Dedifferentiated amniotic fluid mesenchymal stem cell (primary cell): Measurements from ENCODE around the gene PLD3.

Experiments
- DNase-seq: peaks from one replicate; pipeline ENCODE4 v3.0.0-alpha.2; 2016; ENCODE audit errors: extremely low spot score

The PLD3 gene

DNA sequence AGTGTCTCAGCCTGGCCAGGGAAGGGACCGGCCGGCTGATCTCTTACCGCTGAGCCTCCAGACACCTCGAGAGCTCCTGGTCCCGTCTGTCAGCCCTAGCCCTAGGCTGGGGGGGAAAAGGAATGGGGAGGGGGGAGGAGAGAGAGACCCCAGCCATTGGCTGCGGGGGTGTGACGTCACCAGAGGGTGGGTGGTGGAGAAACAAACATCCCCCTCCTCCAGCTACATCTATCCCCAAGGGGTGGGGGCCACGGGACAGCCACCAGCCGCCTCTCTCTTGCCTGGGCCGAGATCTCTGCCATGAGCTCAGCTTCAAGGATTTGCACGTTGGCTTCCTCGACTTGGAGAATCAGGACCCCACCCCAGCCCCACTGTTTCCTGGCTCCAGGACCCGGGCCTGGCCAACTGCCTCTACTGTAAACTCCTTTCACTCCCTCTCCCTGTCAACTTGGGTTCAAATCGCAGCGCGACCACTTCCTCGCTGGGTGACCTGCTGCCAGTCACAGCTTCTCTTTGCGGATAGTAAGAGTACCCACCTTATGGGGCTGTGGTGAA is 64.9 kb downstream of the PLD3 start, which contains the start of gene PRX:
Gene PRX (minus strand): TSS at position 88 of the 555 bp plus-strand sequence. CDS start 5,446 bp downstream, outside the sequence.
- DNase-seq: no peak

DNA sequence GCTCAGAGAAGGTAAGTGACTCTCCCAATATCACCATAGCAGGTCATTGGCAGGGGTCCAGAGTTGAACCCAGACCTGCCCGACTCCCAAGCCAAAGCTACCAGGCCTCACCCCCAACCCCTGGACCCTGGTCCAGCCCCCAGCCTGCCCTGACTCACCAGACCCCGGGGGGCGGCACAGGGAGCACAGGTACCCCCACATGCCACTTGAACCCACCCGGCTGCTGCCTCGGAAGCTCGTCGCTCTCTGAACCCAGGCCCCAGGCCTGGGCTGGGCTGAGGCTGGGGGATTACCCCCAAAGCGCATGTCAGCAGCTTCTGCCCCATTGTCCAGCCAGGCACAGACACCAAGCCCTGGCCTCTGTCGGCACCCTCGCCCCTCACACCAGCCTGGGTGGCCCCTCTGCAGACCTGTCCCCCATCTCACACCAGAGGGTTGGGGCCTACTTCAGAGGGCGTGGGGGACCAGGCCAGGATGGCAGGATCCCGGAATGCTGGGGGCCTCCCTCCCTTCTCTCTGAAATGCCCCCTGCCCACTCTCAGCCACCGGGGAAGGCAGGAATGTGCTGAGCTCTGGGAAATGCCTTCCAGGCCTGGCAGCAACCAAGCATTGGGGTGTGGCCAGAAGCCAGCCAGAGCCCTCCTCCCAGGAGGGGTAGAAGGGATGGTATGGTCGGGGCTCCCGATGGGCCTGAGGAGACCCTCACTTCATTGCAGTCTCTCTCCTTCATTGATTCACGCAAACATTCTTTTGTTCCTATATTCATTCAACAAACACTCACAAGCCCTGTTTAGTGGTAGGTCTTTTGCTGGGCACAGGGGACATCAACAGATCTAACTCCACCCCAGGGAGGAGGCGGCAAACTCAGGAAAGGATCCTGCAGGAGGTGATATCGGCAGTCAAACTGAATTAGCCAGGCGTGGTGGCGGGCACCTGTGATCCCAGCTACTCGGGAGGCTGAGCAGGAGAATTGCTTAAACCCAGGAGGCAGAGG is 66.3 kb downstream of the PLD3 start:
- DNase-seq: no peak

DNA sequence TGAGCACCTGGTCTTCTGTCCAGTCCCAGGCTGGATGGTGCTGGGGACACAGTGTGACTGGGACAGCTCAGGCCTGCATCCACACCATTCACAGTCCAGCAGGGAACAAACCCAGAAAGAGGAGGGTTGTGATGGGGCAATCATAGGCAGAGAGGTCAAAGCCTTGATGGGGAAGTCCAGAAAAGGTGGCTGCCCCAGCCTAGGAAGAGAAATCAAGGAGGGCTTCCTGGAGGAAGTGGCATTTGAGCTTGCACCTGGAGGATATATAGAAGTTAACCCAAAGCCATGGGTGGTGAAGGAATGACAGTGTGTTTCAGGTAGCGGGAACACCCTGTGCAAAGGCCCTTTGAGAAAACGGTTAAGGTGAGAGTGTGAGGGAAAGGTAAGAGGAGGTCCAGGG is 67.3 kb downstream of the PLD3 start:
- DNase-seq: no peak

DNA sequence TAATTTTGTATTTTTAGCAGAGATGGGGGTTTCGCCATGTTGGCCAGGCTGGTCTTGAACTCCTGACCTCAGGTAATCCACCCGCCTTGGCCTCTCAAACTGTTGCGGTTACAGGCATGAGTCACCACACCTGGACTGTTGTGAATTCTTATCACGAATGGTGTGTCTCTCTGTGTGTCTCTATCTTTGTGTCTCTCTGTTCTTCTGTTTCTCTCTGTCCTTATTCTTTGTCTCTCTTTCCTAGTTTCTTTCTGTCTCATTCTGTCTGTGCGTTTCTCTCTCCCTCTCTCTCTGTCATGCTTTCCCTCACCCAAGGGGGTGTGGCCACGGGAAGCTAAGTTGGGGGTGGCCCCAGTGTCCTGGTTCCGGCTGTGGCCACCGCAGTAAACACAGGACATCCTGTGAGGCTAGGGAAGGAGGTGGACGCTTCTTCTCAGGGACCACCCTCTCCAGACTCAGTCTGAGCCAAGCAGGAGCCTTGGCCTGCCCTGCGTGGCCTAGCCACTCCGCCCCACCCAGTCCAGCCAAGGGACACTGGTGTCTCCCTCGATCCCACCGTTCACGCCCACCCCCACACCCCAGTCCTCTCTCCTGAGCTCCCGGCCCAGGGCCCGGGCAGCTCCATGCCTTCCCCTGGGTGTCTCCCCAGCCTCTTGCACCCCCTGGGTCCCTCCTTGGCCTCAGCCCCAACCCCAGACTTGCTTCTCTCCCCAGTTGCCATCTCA is 68.6 kb downstream of the PLD3 start:
- DNase-seq: no peak

DNA sequence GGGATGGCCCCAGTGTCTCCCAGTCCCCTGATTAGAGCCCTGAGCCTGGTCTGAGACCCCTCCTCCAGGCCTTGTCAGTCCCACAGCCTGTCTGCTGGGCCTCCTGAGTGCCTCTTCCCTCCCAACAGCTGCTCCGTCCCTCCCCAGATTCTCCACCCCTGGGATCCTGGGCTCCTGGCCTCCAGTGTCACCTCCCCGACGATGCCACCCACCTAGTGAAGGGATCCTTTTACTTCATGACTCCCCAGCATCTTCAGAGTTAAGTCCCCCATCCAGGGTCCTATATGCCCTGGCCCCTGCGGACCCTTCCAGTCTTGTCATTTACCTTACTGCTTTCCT is 69.1 kb downstream of the PLD3 start:
- no peak for DNase-seq

DNA sequence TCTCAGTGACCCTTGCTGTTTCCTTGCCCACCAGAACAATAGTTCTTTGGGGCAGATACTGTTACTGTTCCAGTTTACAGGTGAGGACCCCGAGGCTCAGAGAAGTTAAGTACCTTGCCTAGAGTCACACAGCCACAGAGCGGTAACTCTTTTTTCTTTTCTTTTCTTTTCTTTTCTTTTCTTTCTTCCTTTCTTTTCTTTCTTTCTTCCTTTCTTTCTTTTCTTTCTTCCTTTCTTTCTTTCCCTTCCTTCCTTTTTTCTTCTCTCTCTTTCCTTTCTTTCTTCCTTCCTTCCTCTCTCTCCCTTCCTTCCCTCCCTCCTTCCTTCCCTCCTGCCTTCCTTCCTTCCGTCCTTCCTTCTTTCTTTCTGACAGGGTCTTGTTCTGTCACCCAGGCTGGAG is 69.5 kb downstream of the PLD3 start:
- no peak for DNase-seq

DNA sequence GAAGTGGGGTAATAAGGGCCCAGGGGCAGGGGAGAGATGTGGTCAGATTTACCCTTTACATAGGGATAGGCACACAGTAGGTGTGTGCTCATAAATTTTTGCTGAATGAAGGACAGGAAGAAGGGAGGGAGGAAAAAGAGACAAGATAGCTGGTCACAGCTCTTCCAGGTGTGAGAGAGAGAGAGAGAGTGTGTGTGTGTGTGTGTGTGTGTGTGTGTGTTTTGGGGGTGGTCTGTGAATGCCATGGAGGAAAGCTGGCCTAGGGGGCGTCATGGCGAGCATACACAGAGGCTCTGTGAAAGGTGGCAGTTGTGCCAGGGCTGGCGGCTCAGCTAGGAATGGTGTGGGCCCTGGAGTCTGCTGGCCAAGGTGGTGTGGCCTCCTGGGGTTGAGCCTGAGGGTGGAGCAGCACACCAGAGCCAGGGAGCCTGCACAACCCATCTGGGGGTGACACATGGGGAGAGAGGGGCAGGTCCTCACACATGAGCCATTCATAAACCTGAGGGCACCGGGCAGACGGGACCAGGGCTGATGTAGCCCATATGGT is 70.6 kb downstream of the PLD3 start:
- DNase-seq: no peak

DNA sequence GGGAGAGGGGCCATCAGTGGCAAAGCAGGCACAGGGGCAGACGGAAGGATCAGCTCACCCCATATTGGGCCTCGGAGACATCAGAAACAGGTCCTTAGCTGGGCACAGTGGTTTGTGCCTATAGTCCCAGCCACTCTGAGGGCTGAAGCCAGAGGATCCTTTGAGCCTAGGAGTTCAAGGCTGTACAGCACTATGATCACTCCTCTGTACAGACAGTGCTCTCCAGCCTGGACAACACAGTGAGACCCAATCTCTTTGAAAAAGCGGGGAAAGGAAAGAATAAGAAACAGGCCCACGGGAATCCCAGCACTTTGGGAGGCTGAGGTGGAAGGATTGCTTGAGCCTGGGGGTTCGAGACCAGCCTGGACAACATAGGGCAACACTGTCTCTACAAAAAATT is 71.3 kb downstream of the PLD3 start:
- no peak for DNase-seq

DNA sequence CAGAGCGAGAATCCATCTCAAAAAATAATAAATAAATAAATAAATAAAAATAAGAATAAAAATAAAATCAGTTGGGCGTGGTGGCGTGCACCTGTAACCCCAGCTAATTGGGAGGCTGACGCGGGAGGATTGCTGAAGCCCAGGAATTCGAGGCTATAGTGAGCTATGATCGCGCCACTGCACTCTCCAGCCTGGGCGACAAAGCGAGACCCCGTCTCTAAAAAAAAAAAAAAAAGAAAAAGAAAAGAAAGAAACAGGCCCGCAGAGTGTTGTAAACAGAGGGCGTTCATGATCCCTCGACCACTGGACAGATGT is 71.9 kb downstream of the PLD3 start:
- no peak for DNase-seq

DNA sequence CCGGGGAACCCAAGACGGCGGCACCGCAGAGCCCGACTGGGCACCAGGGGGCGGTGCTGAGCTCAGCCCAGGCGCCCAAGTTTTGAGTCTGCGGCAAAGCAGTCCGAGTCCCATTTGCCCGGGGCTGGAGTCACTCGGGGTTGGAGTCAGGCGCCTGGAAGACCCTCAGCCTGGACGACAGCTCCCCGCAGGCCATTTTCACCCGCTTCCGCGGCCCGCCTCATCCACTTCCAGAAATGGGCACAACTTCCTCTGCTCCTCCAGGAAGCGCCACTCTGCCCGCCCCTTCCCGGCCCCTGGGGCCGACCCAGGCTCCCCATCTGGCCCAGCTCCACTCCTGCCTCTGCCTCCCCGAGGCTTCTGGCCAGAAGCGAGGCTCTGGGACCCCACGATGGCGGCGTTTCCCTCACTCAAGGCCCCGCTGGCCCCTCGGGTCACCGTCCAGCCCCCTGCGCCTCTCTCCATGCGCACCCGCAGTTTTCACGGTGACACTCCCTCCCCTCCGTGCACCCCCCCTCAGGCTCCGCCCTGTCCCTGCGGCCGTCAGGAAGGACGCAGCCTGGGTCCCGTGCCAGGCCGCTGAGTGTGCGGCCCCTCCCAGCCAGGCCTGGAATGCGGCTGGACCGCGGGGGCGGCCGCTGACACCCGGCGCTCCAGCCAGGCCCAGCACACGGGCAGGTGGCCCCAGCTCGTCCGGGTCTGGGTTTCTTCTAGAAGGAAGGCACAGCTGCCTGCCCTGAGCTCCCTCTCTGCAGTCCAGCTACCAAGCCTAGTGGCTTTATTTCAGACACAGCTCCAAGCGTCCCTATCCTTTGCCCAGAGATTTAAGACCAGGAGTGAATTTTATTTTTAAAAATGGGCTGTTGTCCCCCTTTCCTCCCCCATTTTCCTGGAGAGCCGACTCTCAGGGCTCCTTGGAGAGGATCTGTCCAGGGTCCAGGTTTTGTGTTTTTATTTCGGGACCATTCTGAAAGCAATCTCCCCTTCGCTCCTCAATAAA is 72.6 kb downstream of the PLD3 start:
- peak; percentile 78 for DNase-seq

DNA sequence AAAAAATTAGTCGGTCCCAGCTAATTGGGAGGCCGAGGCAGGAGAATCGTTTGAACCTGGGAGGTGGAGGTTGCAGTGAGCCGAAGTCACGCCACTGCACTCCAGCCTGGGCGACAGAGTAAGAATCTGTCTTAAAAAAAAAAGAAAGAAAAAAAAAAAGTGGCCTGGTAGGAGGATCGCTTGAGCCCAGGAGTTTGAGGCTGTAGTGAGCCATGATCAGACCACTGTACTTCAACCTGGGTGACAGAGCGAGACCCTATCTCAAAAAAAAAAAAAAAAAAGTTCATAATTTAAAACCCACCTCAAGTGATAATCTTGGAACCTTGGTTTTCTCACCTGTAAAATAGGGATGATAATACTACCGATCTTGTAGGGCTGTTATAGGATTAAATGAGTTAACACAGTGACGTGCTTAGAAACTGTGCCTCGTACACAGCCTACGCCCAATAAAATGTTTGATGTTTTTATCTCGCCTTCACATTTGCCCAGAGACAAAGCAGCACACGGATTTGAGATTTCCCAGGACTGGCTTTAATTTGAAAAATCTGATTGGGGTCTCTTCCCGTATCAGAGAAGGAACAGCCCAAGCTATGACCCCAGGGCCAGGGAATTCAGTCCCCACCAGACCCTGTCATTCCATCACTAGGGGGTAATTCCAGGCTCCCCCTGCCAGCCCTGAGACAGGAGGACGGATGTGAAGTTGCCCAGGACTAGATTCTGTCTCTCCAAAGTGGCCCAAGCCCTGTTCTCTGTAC is 73.7 kb downstream of the PLD3 start:
- no peak for DNase-seq

DNA sequence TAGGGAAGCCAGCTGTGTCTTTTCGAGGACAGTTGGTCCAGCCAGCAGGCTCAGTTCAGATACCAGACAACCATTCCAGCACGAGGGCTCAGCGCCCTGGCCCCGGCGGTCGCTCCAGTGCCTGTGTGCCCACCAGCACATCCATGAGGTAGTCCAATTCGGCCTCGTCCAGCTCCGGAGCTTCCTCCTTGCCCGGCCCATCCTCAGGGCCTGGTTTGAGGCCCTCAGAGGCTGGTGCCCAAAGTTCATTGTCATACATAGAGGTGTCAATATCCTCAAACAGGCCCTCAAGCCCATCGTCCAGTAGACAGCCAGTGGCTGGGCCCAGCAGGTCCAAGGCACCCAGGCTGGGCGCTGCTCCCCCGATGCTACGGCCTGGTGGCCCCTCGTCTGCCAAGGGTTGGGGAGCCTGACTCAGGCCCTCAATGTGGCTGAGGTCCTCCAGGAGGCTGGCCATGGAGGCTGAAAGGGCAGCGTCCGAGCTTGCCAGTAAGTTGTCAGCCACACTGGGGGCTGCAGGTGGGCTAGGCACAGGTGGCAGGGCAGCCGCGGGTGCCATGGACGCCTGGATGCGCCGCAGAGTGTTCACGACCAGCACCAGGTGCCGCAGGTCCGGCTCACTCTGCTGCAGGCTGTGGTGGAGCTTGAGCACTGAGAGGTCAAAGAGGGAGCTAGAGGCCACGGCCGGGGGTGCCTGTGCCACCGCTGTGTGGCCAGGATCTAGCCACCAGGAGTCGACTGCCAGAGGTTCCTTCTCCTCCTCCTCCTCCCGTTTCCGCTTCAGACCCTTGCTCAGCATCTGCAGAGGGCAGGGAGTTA is 74.5 kb downstream of the PLD3 start:
- no peak for DNase-seq

DNA sequence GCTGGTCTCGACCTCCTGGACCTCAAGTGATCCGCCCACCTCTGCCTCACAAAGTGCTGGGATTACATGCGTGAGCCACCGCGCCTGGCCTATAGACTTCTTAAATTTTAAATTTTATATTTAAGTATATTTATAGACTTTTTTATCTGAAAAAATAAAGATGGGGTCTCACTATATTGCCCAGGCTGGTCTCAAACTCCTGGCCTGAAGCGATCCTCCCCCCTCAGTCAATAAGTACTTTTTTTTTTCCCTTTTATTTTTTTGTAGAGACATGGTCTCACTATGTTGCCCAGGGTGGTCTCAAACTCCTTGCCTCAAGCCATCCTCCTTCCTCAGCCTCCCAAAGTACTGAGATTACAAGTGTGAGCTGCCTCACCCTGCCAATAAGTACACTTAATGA is 75.4 kb downstream of the PLD3 start:
- DNase-seq: no peak

DNA sequence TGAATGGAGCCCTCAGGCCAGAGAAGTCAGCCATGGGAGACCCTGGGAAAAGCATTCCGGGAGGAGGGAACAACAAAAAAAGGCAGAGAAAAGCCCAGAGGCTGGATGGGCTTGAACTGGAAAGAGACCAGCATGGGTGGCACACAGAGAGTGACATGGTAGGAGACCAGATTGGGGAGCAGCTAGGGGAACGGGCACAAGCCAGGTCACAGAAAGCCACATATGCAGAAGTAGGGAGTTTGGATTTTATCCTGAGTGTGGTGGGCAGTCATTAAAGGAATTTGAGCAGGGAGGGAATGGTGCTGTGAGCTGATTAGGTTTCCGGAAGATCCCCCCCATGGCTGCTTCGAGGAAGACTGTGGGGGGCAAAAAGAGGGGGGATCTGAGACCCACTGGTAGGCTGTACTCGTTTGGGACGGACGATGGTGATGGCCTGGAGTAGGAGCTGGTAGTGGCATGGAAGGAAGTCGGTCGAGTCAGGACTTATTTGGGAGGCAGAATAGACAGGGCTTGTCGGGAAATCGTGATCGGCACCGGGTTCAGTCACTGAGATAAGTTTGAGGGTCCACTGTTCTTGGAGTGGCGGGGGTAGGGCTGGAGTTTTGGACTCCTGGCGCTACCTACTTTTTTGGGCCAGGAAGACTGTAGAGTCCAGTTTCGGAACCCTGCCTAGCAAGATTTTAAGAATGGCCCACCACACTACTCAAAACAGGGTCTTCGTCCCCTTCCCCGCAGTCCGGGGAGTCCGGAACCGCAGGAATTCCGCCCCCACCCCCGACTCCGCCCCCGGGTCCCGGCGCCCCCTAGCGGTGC is 76.3 kb downstream of the PLD3 start:
- no peak for DNase-seq

DNA sequence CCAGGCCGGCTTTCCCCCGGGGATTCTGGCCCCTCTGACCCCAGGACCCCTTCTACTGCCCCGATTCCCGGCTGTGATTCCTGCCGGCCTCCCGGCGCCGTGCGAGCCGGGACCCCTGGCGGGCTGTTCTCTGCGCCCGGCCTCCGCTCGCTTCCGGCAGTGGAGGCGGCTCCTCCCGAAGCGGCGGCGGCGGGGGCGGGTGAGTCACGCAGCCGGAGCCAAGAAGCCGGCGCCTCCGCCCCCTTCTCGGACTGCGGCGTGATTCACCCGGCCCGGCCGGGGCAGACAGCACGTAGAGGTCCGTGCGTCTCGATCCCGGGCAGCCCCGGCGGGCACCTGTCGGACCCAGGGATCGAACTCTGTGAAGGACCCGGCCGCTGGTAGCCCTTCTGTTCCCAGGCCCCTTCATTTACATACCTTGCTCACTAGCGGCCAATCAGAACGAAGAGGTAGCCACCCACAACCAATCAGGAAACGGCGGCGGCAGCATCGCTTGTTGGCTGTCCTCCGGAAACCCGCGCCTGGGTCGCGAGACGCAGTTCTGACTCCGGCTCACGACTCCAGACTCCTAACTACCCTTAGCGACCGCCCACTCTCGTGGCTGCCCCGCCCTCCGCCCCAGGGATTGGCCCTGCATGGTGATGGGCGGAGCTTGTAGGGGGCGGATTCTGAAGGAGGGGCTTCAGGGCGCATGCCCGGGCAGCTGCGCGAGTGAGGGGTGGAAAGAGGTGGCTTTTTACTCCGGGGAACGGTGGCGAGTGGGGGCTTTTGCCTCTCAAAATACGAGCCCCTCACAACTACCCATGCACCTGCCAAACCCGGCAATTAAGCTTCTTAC is 77.2 kb downstream of the PLD3 start, which contains the start of gene SERTAD1:
Gene SERTAD1 (minus strand): TSS at position 543 of the 838 bp plus-strand sequence. CDS start 2,446 bp downstream, outside the sequence.
- peak; percentile 99 for DNase-seq
